ENCODE results near the gene PLEKHO2. TPM values are rescaled to one million over a fixed set of nuclear protein-coding genes. Genes with fewer than 3 reads are reported as not detected.

The PLEKHO2 gene
- total and polyA plus RNA-seq, 2 of the 8 experiments (the other 6 are each of a cell fraction or from before 2014, with no cell fraction given): 16.9 to 20.1 TPM

- no peak for TF ChIP-seq CHD7 (IDR thresholded peaks at IDR 0.05; ENCODE audit: insufficient replicate concordance, low read length)
- no peak for TF ChIP-seq TBP (IDR thresholded peaks at IDR 0.05; ENCODE audit: low read depth, low read length)
- TF ChIP-seq CTCF (IDR thresholded peaks at IDR 0.05; ENCODE audit: control extremely low read depth in 1 of 3, insufficient read depth in 1 of 3, low read depth in 1 of 3, low read length in 3 of 3): no peak
- TF ChIP-seq KDM1A (IDR thresholded peaks at IDR 0.05; ENCODE audit: borderline replicate concordance, low read length): no peak
- no peak for TF ChIP-seq E2F6 (IDR thresholded peaks at IDR 0.05)
- no peak for TF ChIP-seq RXRA (IDR thresholded peaks at IDR 0.05; ENCODE audit: insufficient read depth, low read depth, low read length)
- TF ChIP-seq ATF3 (IDR thresholded peaks at IDR 0.05; ENCODE audit: insufficient read depth, low read depth, low read length): no peak
Observed at GRCh38 chr15:64892847-64893403, 51.2 kb downstream of the PLEKHO2 start (continued).

Data from H1 (cell line).